HepG2 (cell line): ENCODE measurements around the gene CDSN. TPM values are rescaled to one million over a fixed set of nuclear protein-coding genes. Genes with fewer than 3 reads are reported as not detected.

Source experiments
- CBX2 ChIP-seq, 2 experiments: fragments of 200-600 bp in 1 of 2; sonication (generic); formaldehyde crosslinking in 1 of 2; IDR thresholded peaks; 2 replicates each; pipeline versions ENCODE4 v1.7.0 to v1.8.1; 2018 to 2022; ENCODE audit warnings: low read depth in 2 of 2, low read length in 1 of 2, mild to moderate bottlenecking in 1 of 2, missing genetic modification reagents in 1 of 2
- ELF1 ChIP-seq: sonication (generic); formaldehyde crosslinking; IDR thresholded peaks from 2 replicates; pipeline ENCODE4 v1.4.0; 2020; ENCODE audit warnings: missing genetic modification reagents
- GMEB1 ChIP-seq: sonication (generic); formaldehyde crosslinking; IDR thresholded peaks from 2 replicates; pipeline ENCODE4 v1.5.1; 2020; ENCODE audit warnings: missing genetic modification reagents, mild to moderate bottlenecking, borderline replicate concordance
- IRX3 ChIP-seq: sonication (generic); formaldehyde crosslinking; IDR thresholded peaks from 2 replicates; pipeline ENCODE4 v1.8.1; 2023; ENCODE audit warnings: mild to moderate bottlenecking, low read depth, missing genetic modification reagents, borderline replicate concordance
- KDM5B ChIP-seq: sonication (generic); formaldehyde crosslinking; IDR thresholded peaks from 2 replicates; pipeline ENCODE4 v1.4.0; 2020; ENCODE audit warnings: missing genetic modification reagents, mild to moderate bottlenecking, borderline replicate concordance
- MEF2D ChIP-seq: sonication (generic); formaldehyde crosslinking; IDR thresholded peaks from 2 replicates; pipeline ENCODE4 v1.5.1; 2020; ENCODE audit warnings: mild to moderate bottlenecking, missing genetic modification reagents
- PCBP2 ChIP-seq: fragments of 200-400 bp; formaldehyde crosslinking; optimal IDR thresholded peaks from 2 replicates; pipeline ENCODE3; 2018; ENCODE audit warnings: low read length, low read depth; ENCODE audit not compliant: poor library complexity, severe bottlenecking
- RERE ChIP-seq: IDR thresholded peaks from 2 replicates; pipeline ENCODE4 v1.6.1; 2016; ENCODE audit warnings: low read depth, missing genetic modification reagents, missing compliant biosample characterization
- SALL1 ChIP-seq: sonication (generic); formaldehyde crosslinking; IDR thresholded peaks from 2 replicates; pipeline ENCODE4 v1.8.0; 2022; ENCODE audit warnings: mild to moderate bottlenecking, missing genetic modification reagents
- THAP7 ChIP-seq: sonication (generic); formaldehyde crosslinking; IDR thresholded peaks from 2 replicates; pipeline ENCODE4 v1.8.1; 2023; ENCODE audit warnings: mild to moderate bottlenecking, missing genetic modification reagents
- ZNF574 ChIP-seq: sonication (generic); formaldehyde crosslinking; IDR thresholded peaks from 2 replicates; pipeline ENCODE4 v1.4.0; 2020; ENCODE audit warnings: missing genetic modification reagents
- ZNF589 ChIP-seq: sonication (generic); formaldehyde crosslinking; conservative IDR thresholded peaks from 2 replicates; pipeline ENCODE4 v1.8.0; 2022; ENCODE audit warnings: mild to moderate bottlenecking, moderate library complexity, missing genetic modification reagents
- ZNF704 ChIP-seq: sonication (generic); formaldehyde crosslinking; IDR thresholded peaks from 2 replicates; pipeline ENCODE4 v1.8.1; 2023; ENCODE audit warnings: mild to moderate bottlenecking, inconsistent platforms, moderate library complexity, missing genetic modification reagents, borderline replicate concordance
- polyA plus RNA-seq, 8 experiments: library from polyadenylated mRNA; depleted of rRNA in 3 of 8; stranded (reverse) in 7 of 8; unstranded in 1 of 8; fragments of >200 nt; fragmentation: Illumina TruSeq in 4 of 8; extraction: Trizol in 4 of 8; gene quantifications; 2 replicates each; pipeline versions ENCODE4 v1.2.1 to v1.2.3, GENCODE V29; 2011 to 2016; ENCODE audit warnings: low read depth in 4 of 8, missing spikeins in 1 of 8, mixed read lengths in 1 of 8; ENCODE audit not compliant: insufficient read depth in 1 of 8
- total RNA-seq, 5 experiments: library from RNA; depleted of rRNA; stranded (reverse); fragments of >200 nt; fragmentation: Illumina TruSeq; extraction: Trizol; gene quantifications; 2 replicates each; pipeline ENCODE4 v1.2.3, GENCODE V29; 2016; ENCODE audit warnings: low read depth in 1 of 5

CDSN gene
- total and polyA plus RNA-seq, 2 of the 13 experiments (the other 11 are each of a cell fraction or from before 2014, with no cell fraction given) = not detected

- TF ChIP-seq ZNF704 (CRISPR knock-in tag) (peak; percentile 94; the same call in 1 of the 2 replicates), MEF2D (CRISPR knock-in tag) (no peak; the same call in none of the 2 replicates), IRX3 (peak; percentile 95), CBX2 (IDR thresholded peaks at IDR 0.05; ENCODE audit: low read depth, low read length) (no peak), CBX2 (CRISPR knock-in tag; IDR thresholded peaks at IDR 0.05; ENCODE audit: low read depth) (0 out of 2 replicates have a peak, but pooled peaks have one; percentile 49), GMEB1 (CRISPR knock-in tag) (peak; percentile 84), ZNF589 (CRISPR knock-in tag) (peak; percentile 75), KDM5B (CRISPR knock-in tag) (no peak; the same call in 1 of the 2 replicates), RERE (CRISPR knock-in tag) (no peak), ELF1 (CRISPR knock-in tag) (peak; percentile 35; the same call in 1 of the 2 replicates), SALL1 (CRISPR knock-in tag) (peak; percentile 46; the same call in 1 of the 2 replicates), THAP7 (no peak), ZNF574 (CRISPR knock-in tag) (peak; percentile 50; the same call in 1 of the 2 replicates), PCBP2 (peak; percentile 43)
Observed at GRCh38 chr6:31158140-31158862, 38.1 kb upstream of the CDSN start, which contains the start of gene TCF19 (continued).
